Measurements from ENCODE around the gene NISCH. TPM values are rescaled to one million over a fixed set of nuclear protein-coding genes. Genes with fewer than 3 reads are reported as not detected.

Gene NISCH
- total RNA-seq, 3 donors from 2014 or later: 67.7 to 119 (median 108) TPM

DNA sequence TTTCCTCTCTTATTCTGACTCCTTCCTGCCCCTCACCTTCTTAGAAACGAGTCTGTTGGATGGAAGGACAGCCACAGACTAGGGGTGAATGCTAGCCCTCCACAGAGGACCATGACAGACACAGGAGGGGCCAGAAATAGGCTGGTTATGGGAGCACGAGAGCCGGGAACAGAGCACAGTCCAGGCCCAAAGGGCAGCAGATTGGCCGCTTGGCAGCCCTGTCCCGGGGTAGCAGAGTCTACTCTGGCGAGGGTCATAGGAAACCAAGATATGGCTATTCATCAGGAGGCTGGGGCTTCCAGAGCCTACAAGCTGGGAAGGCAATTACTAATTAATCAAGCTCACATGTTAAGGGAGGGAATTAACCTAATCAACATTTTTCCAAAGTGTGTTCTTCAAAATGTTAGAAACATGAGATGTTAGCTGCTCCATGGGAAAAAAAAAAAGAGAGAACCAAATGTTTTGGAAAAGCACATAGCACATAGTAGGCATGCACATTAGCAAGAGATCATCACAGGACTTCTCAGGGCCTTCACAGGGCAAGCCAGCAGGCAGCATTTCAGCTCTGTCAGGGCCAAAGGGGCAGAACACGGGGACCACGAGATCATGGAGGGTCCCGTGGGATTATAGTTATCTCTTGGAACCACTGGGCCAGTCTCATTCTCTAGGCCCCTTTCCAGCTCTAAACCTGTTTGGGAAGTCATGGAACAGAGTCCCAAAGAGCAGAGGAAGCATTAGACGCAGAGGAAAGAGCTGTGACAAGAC, 23.8 kb upstream of the NISCH start:
- Histone ChIP-seq H3K27me3 (no peaks in the 10 kb centered on the region), H3K9me3 (no peaks in the 10 kb centered on the region), H3K4me3 (no peak overlapping the region), H3K4me1 (peaks cover 9 to 17% of the 10 kb centered on the region in 2 donors), H3K36me3 (no peaks in the 10 kb centered on the region), H3K27ac (peak overlapping the region; percentile 48 to 85)
- intact Hi-C loops (cut with DNase I; ENCODE audit: low total_unique reads): no loop called here
- peak in 1 of 2 donors; percentile 17 for DNase-seq (ENCODE audit: low spot score in 2 of 2)
- TF ChIP-seq POLR2AphosphoS5 (IDR thresholded peaks at IDR 0.05) (no peak), POLR2A (IDR thresholded peaks at IDR 0.05) (no peak)
- TF ChIP-seq, protein P1, sequence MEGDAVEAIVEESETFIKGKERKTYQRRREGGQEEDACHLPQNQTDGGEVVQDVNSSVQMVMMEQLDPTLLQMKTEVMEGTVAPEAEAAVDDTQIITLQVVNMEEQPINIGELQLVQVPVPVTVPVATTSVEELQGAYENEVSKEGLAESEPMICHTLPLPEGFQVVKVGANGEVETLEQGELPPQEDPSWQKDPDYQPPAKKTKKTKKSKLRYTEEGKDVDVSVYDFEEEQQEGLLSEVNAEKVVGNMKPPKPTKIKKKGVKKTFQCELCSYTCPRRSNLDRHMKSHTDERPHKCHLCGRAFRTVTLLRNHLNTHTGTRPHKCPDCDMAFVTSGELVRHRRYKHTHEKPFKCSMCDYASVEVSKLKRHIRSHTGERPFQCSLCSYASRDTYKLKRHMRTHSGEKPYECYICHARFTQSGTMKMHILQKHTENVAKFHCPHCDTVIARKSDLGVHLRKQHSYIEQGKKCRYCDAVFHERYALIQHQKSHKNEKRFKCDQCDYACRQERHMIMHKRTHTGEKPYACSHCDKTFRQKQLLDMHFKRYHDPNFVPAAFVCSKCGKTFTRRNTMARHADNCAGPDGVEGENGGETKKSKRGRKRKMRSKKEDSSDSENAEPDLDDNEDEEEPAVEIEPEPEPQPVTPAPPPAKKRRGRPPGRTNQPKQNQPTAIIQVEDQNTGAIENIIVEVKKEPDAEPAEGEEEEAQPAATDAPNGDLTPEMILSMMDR (IDR thresholded peaks at IDR 0.05): no peak

DNA sequence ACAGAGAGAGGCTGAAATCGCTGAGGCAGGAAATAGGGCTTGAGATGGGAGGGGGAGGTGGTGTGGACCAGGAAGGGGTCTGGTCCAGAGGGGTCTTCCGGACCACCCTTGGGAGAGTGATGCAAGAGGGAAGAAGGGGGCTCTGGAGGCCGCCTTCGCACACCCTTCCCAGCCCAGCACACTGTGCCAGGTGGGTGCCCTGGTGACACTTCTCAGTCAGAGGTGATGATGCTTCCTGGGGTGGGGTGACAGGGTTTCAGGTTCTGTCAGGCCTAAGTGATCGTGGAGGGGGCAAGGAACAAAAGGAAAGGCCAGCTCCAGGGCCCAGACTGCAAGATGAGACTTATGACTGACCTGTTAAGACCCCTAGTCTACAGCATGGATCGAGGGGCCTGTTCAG, 23.2 kb upstream of the NISCH start:
- Histone ChIP-seq H3K9me3 (no peaks in the 10 kb centered on the region), H3K36me3 (no peaks in the 10 kb centered on the region), H3K4me3 (no peak overlapping the region), H3K27me3 (no peaks in the 10 kb centered on the region), H3K4me1 (peaks cover 9 to 18% of the 10 kb centered on the region in 2 donors), H3K27ac (peak overlapping the region; percentile 48 to 85)
- TF ChIP-seq, protein P1 (IDR thresholded peaks at IDR 0.05): no peak
- TF ChIP-seq POLR2A (IDR thresholded peaks at IDR 0.05): no peak
- no peak for TF ChIP-seq POLR2AphosphoS5 (IDR thresholded peaks at IDR 0.05)
- DNase-seq (ENCODE audit: low spot score in 2 of 2): peak in 1 of 2 donors; percentile 40
- intact Hi-C loops (cut with DNase I; ENCODE audit: low total_unique reads): no loop called here

DNA sequence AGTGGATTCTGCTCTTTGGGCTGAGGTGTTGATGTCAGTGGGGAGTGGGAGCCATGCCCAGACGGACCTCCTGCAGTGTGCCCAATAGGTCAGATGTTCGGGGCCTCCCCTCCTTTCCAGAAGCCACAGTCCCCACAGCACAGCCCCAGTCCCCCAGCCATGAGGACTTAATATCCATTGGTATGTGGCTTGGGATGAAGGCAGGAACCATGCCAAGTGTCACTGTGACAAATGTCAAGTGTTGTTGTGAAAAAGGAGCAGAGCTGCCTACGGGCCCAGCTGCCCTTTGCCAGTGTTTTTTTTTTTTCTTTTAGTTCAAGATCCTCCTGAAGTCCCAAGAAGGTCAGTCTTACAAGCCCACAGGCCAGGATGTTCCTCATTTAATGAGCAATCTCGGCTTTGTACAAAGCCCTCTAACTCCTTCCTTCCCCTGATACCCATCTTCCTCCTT, 22.7 kb upstream of the NISCH start:
- Histone ChIP-seq H3K9me3 (no peaks in the 10 kb centered on the region), H3K4me1 (peaks cover 9 to 22% of the 10 kb centered on the region in 2 donors), H3K27ac (peak overlapping the region; percentile 48 to 85), H3K27me3 (no peaks in the 10 kb centered on the region), H3K4me3 (no peak overlapping the region), H3K36me3 (no peaks in the 10 kb centered on the region)
- intact Hi-C loops (cut with DNase I; ENCODE audit: low total_unique reads): no loop called here
- TF ChIP-seq POLR2AphosphoS5 (IDR thresholded peaks at IDR 0.05): no peak
- TF ChIP-seq, protein P1 (IDR thresholded peaks at IDR 0.05): no peak
- TF ChIP-seq POLR2A (IDR thresholded peaks at IDR 0.05): no peak
- peak in 1 of 2 donors; percentile 51 for DNase-seq (ENCODE audit: low spot score in 2 of 2)

DNA sequence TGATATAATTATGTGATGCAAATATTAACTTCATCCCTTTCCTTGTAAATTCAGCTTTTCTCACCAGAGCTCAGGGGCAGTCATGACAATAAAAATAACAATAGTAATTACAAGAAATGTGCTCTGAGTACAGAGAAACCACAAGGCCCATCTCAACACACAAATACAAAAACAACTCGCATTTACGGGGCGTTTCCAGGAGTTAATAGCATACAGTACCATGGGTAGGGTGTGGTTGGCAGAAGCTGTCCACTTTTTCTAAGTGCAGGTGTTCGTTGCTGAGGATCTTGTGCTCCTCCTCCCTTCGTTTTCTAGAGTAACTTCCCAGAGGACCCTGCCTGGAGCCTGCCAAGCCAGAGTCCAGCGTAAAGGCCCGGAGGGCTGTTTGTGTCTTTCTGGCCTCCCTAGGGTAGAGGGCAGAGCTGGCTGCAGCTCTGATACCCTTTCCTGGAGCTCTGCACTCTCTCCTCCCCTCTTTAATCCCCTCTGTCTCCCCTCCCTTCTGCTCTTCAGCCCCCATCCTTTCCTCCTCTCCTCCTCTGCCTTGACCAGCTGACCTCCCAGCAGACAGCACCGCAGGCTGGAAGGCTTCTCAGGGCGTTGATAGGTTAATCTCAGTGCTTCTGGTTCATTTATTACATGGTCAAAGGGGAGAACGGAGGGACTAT, 21.9 kb upstream of the NISCH start:
- Histone ChIP-seq H3K36me3 (no peaks in the 10 kb centered on the region), H3K27me3 (no peaks in the 10 kb centered on the region), H3K4me1 (peaks cover 9 to 22% of the 10 kb centered on the region in 2 donors), H3K9me3 (no peaks in the 10 kb centered on the region), H3K4me3 (no peak overlapping the region), H3K27ac (peak overlapping the region; percentile 48 to 85)
- peak in 1 of 2 donors; percentile 45 for DNase-seq (ENCODE audit: low spot score in 2 of 2)
- intact Hi-C loops (cut with DNase I; ENCODE audit: low total_unique reads): no loop called here
- TF ChIP-seq POLR2A (IDR thresholded peaks at IDR 0.05) (no peak), POLR2AphosphoS5 (IDR thresholded peaks at IDR 0.05) (no peak)
- TF ChIP-seq, protein P1 (IDR thresholded peaks at IDR 0.05): no peak

DNA sequence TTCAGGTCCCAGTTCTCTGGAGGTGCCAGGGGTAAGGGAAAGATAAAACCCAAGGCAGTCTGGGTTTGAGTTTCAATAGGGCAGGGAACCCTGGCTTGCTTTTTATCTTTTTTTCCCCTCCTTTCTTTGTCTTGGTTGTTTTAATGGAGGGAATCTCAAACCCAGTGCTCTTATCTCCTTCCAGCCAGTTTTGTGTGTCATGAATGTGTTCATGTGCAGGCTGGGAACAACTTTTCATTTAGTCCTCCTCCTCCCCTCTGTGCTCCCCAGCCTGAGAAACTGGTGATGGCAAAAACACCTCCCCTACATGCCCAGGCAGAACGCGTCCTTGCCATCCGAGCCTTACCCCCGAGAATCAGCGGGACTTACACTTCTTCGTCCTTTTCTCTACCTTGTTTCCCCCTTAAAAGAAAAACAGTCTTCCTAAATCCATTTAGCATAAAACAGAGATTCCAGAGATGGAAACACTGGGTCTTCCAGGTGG, 21.4 kb upstream of the NISCH start:
- Histone ChIP-seq H3K27ac (peak overlapping the region; percentile 48 to 85), H3K27me3 (no peaks in the 10 kb centered on the region), H3K4me3 (no peak overlapping the region), H3K4me1 (peaks cover 9 to 22% of the 10 kb centered on the region in 2 donors), H3K36me3 (no peaks in the 10 kb centered on the region), H3K9me3 (no peaks in the 10 kb centered on the region)
- DNase-seq (ENCODE audit: low spot score in 2 of 2): peak in 1 of 2 donors; percentile 12
- TF ChIP-seq POLR2A (IDR thresholded peaks at IDR 0.05): no peak
- TF ChIP-seq POLR2AphosphoS5 (IDR thresholded peaks at IDR 0.05): no peak
- TF ChIP-seq, protein P1 (IDR thresholded peaks at IDR 0.05): no peak
- intact Hi-C loops (cut with DNase I; ENCODE audit: low total_unique reads): no loop called here

Data from breast epithelium (tissue), 4 donors.